Measurements from ENCODE around the gene MPPE1.

Gene MPPE1

DNA sequence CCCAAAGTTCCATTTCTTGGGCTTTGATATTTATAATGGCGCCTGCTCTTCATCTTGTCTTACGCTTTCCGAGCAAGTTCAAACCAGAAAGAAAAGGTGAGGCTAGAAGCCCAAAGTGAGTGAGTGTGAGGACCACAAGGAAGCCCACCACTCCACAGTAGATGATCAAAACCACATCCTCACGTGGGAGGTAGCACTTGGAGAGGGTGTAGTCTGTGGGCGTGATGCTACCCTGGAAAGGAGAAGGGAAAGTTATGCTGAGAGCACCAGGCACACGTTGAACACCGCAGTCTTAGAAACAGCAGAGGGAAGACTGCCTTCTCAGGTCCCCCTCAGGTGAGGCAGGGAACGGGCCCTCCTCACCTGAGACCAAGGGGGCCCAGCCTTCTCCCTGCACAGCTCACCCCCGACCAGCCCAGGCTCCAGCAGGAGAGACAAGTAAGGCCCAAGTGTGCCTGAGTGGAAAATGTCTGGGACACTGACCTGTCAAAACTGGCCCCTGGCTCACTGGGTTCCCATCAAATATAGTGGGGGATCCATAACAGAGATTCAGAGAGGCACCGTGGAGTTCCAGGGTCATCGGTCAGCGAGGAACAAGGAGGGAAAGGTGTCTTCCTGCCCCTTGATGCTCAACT is 23.6 kb downstream of the MPPE1 start:
- 95 to 96% methylated on average over 12 of the region's 12 CpGs for WGBS, 2 experiments
- Histone ChIP-seq H3K4me1 (ENCODE audit: control insufficient read depth, insufficient read depth, low read length) (no peaks in the 10 kb centered on the region), H3K4me3 (ENCODE audit: insufficient read depth, low read depth, low read length) (no peak overlapping the region), H3K27me3 (ENCODE audit: control insufficient read depth, insufficient read depth, low read length, poor library complexity, severe bottlenecking) (no peaks in the 10 kb centered on the region), H3K27ac (ENCODE audit: insufficient read depth, low read depth, low read length, poor library complexity, severe bottlenecking) (no peak overlapping the region), H3K9me3 (ENCODE audit: control insufficient read depth, low read length) (no peaks in the 10 kb centered on the region), H3K36me3 (ENCODE audit: control insufficient read depth, insufficient read depth, low read length) (peaks cover 18% of the 10 kb centered on the region)

DNA sequence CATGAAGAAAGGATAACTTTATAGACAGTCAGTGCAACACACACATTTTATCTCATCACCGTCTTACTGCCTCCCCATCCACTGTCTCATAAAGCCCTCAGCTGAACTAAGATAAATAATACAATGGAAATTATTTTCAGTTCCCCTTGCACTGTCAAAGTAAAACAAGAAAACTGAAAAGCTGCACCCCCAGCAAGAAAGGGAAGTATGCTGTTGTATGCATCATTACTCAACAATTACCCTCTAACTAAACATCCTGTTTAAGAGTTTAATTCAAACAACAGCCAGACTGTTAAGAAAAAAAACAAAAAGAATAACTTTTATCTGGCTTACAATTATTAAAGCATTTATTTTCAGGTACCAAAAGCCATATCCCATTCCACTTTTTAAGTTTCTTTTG is 25.0 kb downstream of the MPPE1 start:
- H3K9me3 ChIP-seq (ENCODE audit: control insufficient read depth, low read length), result no peaks in the 10 kb centered on the region
- H3K27ac ChIP-seq (ENCODE audit: insufficient read depth, low read depth, low read length, poor library complexity, severe bottlenecking), result no peak overlapping the region
- peaks cover 13% of the 10 kb centered on the region for H3K36me3 ChIP-seq (ENCODE audit: control insufficient read depth, insufficient read depth, low read length)
- WGBS, 2 experiments, result 72 to 100% methylated on average over 1 of the region's 1 CpG
- no peaks in the 10 kb centered on the region for H3K27me3 ChIP-seq (ENCODE audit: control insufficient read depth, insufficient read depth, low read length, poor library complexity, severe bottlenecking)
- H3K4me3 ChIP-seq (ENCODE audit: insufficient read depth, low read depth, low read length), result no peak overlapping the region
- H3K4me1 ChIP-seq (ENCODE audit: control insufficient read depth, insufficient read depth, low read length), result no peaks in the 10 kb centered on the region

DNA sequence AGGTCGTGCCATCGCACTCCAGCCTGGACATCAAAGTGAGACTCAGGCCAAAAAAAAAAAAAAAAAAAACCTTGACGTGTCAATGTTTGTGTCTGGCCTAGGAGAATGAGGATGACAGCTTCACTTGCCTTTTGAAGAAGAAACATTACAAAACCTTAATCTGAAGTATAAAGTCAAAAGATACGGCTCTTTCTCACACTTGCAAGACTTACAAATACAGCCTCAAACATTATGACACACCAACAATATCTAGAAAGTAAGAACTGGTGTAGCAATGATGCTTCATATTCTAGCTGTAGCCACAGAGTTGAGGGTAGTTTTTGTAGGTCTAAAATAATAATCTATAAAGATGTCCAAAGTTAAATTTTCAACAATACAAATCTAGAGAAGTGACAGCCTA is 25.5 kb downstream of the MPPE1 start:
- WGBS, 2 experiments, result 62 to 74% methylated on average over 3 to 4 of the region's 4 CpGs
- no peak overlapping the region for H3K4me3 ChIP-seq (ENCODE audit: insufficient read depth, low read depth, low read length)
- H3K27me3 ChIP-seq (ENCODE audit: control insufficient read depth, insufficient read depth, low read length, poor library complexity, severe bottlenecking), result no peaks in the 10 kb centered on the region
- H3K36me3 ChIP-seq (ENCODE audit: control insufficient read depth, insufficient read depth, low read length), result peaks cover 10% of the 10 kb centered on the region
- no peaks in the 10 kb centered on the region for H3K4me1 ChIP-seq (ENCODE audit: control insufficient read depth, insufficient read depth, low read length)
- no peaks in the 10 kb centered on the region for H3K9me3 ChIP-seq (ENCODE audit: control insufficient read depth, low read length)
- no peak overlapping the region for H3K27ac ChIP-seq (ENCODE audit: insufficient read depth, low read depth, low read length, poor library complexity, severe bottlenecking)

DNA sequence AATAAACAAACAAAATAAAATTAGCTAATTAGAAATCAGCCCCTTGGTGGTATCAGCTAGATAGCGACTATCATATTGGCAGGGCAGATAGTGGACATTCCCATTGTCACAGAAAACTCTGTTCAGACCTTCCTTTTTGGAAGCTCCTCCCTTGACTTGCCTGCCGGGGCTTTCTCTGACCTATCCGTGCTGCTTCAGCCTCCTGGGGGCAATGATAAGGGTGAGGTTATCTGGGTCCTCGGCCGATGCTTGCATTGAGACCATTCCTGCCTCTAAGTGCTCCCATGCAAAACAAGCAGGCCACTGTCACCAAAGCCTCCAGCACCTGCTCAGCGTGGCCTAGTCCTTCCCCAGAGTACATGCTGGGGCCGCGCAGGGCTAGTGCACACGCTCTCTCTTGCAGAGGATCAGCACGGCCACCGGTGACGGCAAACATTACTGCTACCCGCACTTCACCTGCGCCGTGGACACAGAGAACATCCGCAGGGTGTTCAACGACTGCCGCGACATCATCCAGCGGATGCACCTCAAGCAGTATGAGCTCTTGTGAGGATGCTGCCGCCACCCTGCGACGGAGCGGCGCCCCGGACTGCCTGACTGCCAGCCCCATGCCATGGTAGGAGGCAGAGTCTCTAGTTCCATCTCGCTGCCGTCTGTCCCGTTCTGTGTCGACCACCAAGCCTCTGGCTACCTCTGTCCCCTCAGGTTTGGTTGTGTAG is 27.4 kb downstream of the MPPE1 start:
- Histone ChIP-seq H3K4me1 (ENCODE audit: control insufficient read depth, insufficient read depth, low read length) (no peaks in the 10 kb centered on the region), H3K27ac (ENCODE audit: insufficient read depth, low read depth, low read length, poor library complexity, severe bottlenecking) (no peak overlapping the region), H3K9me3 (ENCODE audit: control insufficient read depth, low read length) (no peaks in the 10 kb centered on the region), H3K4me3 (ENCODE audit: insufficient read depth, low read depth, low read length) (no peak overlapping the region), H3K36me3 (ENCODE audit: control insufficient read depth, insufficient read depth, low read length) (peaks cover 3% of the 10 kb centered on the region), H3K27me3 (ENCODE audit: control insufficient read depth, insufficient read depth, low read length, poor library complexity, severe bottlenecking) (no peaks in the 10 kb centered on the region)
- 94% methylated on average over 30 of the region's 30 CpGs for WGBS, 2 experiments

DNA sequence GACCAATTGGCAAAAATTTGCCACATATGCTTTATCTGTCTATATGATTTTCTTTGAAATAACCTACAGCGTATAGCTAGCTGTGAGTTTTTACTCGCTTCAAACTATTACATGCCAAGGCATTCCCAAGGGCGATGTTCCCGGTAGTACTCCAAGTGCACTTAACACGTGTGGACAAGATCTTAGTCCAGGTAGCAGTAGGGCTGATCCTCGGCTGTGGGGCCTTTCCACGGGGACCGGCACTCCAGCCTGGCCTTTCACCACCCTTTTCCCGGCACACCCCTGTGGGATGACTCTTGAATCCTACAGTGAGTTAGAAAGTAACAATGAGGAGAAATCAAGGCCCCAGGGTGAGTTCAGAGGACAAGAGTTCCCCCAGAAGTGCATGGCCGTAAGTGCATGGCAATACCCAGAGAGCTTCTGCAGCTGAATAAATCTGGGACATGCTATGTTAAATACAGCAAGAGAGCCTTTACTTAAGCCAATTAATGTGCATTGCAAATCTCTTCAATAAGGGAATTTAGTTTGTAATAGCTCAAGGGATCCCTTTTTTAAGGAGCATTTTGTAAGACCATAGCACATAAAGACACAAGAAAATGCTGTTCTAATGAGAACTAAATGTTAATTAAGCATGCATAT is 30.5 kb downstream of the MPPE1 start:
- H3K36me3 ChIP-seq (ENCODE audit: control insufficient read depth, insufficient read depth, low read length), result no peaks in the 10 kb centered on the region

DNA sequence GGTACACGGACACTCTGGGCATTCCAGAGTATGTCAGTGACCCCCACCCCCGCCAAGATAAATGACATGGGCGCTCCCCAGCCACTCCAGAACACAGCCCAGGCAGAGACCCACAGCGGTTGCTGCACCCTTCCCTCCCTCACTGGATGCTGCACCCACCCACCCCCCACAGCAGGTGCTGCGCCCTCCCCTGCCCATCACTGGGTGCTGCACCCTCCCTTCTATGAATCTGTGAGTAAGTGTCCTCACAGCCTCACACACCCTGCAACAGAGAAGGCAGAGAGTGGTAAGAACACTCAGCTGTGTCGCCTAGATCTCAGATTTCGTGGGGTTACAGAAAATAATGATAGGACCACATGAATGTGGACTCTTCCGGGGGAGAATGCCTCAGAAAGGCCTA is 33.4 kb downstream of the MPPE1 start:
- Histone ChIP-seq H3K4me3 (ENCODE audit: insufficient read depth, low read depth, low read length) (no peak overlapping the region), H3K27ac (ENCODE audit: insufficient read depth, low read depth, low read length, poor library complexity, severe bottlenecking) (no peak overlapping the region), H3K36me3 (ENCODE audit: control insufficient read depth, insufficient read depth, low read length) (no peaks in the 10 kb centered on the region), H3K9me3 (ENCODE audit: control insufficient read depth, low read length) (no peaks in the 10 kb centered on the region), H3K4me1 (ENCODE audit: control insufficient read depth, insufficient read depth, low read length) (no peaks in the 10 kb centered on the region), H3K27me3 (ENCODE audit: control insufficient read depth, insufficient read depth, low read length, poor library complexity, severe bottlenecking) (no peaks in the 10 kb centered on the region)
- WGBS, 2 experiments, result 94% methylated on average over 8 of the region's 8 CpGs

More for the DNA sequence above, 30.5 kb downstream of the MPPE1 start:
- Histone ChIP-seq H3K9me3 (ENCODE audit: control insufficient read depth, low read length) (no peaks in the 10 kb centered on the region), H3K4me3 (ENCODE audit: insufficient read depth, low read depth, low read length) (no peak overlapping the region), H3K27me3 (ENCODE audit: control insufficient read depth, insufficient read depth, low read length, poor library complexity, severe bottlenecking) (no peaks in the 10 kb centered on the region), H3K27ac (ENCODE audit: insufficient read depth, low read depth, low read length, poor library complexity, severe bottlenecking) (no peak overlapping the region), H3K4me1 (ENCODE audit: control insufficient read depth, insufficient read depth, low read length) (no peaks in the 10 kb centered on the region)
- 92 to 94% methylated on average over 10 of the region's 10 CpGs for WGBS, 2 experiments

DNA sequence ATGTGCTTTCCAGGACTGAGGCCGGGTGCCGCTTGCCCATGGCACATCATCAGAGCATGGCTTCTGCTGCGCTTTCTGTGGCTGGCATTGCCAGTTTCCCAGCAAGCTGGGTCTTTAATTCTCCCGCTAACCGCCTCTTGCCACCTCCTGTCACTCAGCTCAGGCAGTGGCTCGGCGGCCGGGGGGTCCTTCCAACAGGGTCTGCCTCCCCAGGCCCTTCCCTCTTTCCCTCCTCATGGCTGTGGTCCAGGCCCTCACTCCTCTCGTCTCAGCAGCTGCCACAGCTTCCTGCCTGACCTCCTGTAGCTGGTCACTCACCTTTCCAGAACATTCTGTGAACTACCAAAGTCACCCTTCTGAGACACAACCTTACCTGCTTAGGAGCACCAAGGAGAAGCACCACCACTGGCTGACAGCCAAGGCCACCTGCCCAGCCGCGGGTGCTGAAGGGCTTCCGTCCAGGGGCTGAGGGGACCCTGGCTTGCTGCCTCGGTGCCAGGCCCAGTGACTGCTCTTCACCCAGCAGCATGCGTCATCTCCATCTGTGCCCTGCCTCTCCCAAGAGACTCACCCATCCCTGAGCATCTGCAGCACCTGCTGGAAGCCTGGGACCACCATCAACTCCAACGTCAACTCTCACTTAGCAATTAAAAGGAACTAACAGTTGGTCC is 34.3 kb downstream of the MPPE1 start:
- no peak overlapping the region for H3K27ac ChIP-seq (ENCODE audit: insufficient read depth, low read depth, low read length, poor library complexity, severe bottlenecking)
- H3K4me1 ChIP-seq (ENCODE audit: control insufficient read depth, insufficient read depth, low read length), result no peaks in the 10 kb centered on the region
- H3K9me3 ChIP-seq (ENCODE audit: control insufficient read depth, low read length), result no peaks in the 10 kb centered on the region
- no peak overlapping the region for H3K4me3 ChIP-seq (ENCODE audit: insufficient read depth, low read depth, low read length)
- H3K36me3 ChIP-seq (ENCODE audit: control insufficient read depth, insufficient read depth, low read length), result no peaks in the 10 kb centered on the region
- WGBS, 2 experiments, result 90 to 92% methylated on average over 15 of the region's 15 CpGs
- no peaks in the 10 kb centered on the region for H3K27me3 ChIP-seq (ENCODE audit: control insufficient read depth, insufficient read depth, low read length, poor library complexity, severe bottlenecking)

DNA sequence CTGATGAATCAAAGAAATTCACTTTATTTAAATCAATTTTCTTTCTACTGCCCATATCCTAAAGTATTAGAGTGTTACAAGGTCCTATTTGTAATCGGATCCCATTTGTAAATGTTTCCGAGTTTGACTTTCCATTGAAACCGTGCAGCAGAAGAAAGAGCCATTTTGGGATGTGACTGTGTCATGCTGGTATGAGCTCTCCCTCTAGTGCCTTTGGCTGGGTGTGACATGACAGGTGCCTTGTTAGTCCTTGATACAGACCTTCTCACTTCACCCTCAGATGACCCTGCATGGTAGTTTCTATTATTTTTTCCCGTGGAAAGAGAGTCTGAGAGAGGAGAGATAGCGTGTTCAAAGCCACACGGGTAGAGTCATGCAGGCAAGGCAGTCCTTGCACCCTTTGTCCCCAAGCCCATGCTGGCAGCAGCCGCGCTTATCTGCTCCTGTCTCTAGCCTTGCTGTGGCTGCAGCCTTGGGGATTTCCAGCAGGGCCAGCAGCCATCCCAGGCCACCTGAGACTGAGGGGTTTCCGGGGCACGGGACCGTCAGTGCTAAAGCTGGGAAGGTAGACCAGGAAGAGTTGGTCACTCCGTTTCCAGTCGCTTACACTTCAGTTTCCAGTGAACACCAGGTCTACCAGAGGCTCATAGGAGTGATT is 35.5 kb downstream of the MPPE1 start:
- 87 to 90% methylated on average over 13 of the region's 13 CpGs for WGBS, 2 experiments
- Histone ChIP-seq H3K9me3 (ENCODE audit: control insufficient read depth, low read length) (no peaks in the 10 kb centered on the region), H3K36me3 (ENCODE audit: control insufficient read depth, insufficient read depth, low read length) (no peaks in the 10 kb centered on the region), H3K4me1 (ENCODE audit: control insufficient read depth, insufficient read depth, low read length) (no peaks in the 10 kb centered on the region), H3K4me3 (ENCODE audit: insufficient read depth, low read depth, low read length) (no peak overlapping the region), H3K27ac (ENCODE audit: insufficient read depth, low read depth, low read length, poor library complexity, severe bottlenecking) (no peak overlapping the region), H3K27me3 (ENCODE audit: control insufficient read depth, insufficient read depth, low read length, poor library complexity, severe bottlenecking) (no peaks in the 10 kb centered on the region)

DNA sequence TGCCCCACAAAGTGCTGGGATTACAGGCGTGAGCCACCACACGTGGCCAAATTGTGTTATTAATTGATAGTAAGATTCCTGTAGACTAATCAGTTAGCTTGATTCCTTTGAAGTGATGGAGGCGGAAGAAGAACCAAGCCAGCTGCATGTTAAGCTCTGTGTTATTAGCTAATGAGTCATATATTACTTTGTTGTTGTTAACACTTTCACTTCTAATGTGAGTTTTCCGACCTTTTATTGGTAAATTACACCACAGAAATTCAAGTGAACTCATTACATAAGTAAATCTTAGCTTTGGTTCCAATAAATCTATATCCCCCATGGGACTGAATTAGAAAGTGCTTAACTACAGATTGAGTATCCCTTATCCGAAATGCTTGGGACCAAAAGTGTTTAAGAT is 36.6 kb downstream of the MPPE1 start:
- H3K27me3 ChIP-seq (ENCODE audit: control insufficient read depth, insufficient read depth, low read length, poor library complexity, severe bottlenecking), result no peaks in the 10 kb centered on the region
- H3K4me3 ChIP-seq (ENCODE audit: insufficient read depth, low read depth, low read length), result no peak overlapping the region
- no peaks in the 10 kb centered on the region for H3K4me1 ChIP-seq (ENCODE audit: control insufficient read depth, insufficient read depth, low read length)
- no peaks in the 10 kb centered on the region for H3K9me3 ChIP-seq (ENCODE audit: control insufficient read depth, low read length)
- H3K36me3 ChIP-seq (ENCODE audit: control insufficient read depth, insufficient read depth, low read length), result no peaks in the 10 kb centered on the region
- 89 to 97% methylated on average over 4 of the region's 5 CpGs for WGBS, 2 experiments
- H3K27ac ChIP-seq (ENCODE audit: insufficient read depth, low read depth, low read length, poor library complexity, severe bottlenecking), result no peak overlapping the region

DNA sequence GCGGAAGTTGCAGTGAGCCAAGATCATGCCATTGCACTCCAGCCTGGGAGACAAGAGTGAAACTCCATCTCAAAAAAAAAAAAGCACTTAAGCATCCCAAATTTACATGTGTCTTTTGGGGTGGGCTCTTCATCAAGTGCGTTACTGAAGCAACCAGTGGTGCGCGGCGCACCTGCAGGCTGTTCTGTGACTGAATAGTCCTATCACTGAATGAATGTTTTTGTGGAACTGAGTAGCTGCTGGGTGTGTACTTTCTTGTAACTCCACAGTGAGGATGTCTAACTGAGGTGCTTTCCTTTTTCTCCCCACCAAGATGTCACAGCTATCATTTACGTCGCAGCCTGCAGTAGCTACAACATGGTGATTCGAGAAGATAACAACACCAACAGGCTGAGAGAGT is 39.9 kb downstream of the MPPE1 start:
- no peaks in the 10 kb centered on the region for H3K9me3 ChIP-seq (ENCODE audit: control insufficient read depth, low read length)
- H3K4me3 ChIP-seq (ENCODE audit: insufficient read depth, low read depth, low read length), result no peak overlapping the region
- WGBS, 2 experiments, result 94 to 96% methylated on average over 8 of the region's 8 CpGs
- H3K36me3 ChIP-seq (ENCODE audit: control insufficient read depth, insufficient read depth, low read length), result no peaks in the 10 kb centered on the region
- no peak overlapping the region for H3K27ac ChIP-seq (ENCODE audit: insufficient read depth, low read depth, low read length, poor library complexity, severe bottlenecking)
- no peaks in the 10 kb centered on the region for H3K27me3 ChIP-seq (ENCODE audit: control insufficient read depth, insufficient read depth, low read length, poor library complexity, severe bottlenecking)
- H3K4me1 ChIP-seq (ENCODE audit: control insufficient read depth, insufficient read depth, low read length), result no peaks in the 10 kb centered on the region

Data from ectodermal cell (in vitro differentiated cells).